A549 (cell line): ENCODE results near the gene PLGRKT. TPM values are rescaled to one million over a fixed set of nuclear protein-coding genes. Genes with fewer than 3 reads are reported as not detected.
"Not testable (repeated sequence)": the region's sequence is repeated elsewhere in the genome, so short reads cannot be mapped to it uniquely, and the experiment has no call there.

Experiments used
- ATAC-seq, 2 experiments: fragments of 200-7000 bp in 1 of 2; fragments of >200 bp in 1 of 2; cut with Nextera tagmentation in 1 of 2; cut with Tn5 transposase in 1 of 2; 3 replicates each; pipeline versions ENCODE4 v1.8.0 to v1.9.1; 2018 to 2020; ENCODE audit warnings: mild to moderate bottlenecking in 1 of 2, moderate library complexity in 1 of 2
- CTCF ChIA-PET: fragments of 300-600 bp; sonication (Branson Sonifier 250); formaldehyde crosslinking; extraction: SDS; loops from one replicate; lab custom pipeline; 2021; ENCODE audit warnings: antibody characterized with exemption, inconsistent platforms; lab: Yijun Ruan, JAX
- POLR2A ChIA-PET: fragments of 350-600 bp; formaldehyde crosslinking; extraction: SDS; loops from one replicate; lab custom pipeline; 2021; ENCODE audit warnings: antibody characterized with exemption, inconsistent platforms; lab: Yijun Ruan, JAX
- DNase-seq, 2 experiments: peaks; one replicate each; pipeline versions ENCODE4 v3.0.0 to v3.0.0-alpha.2; 2011 to 2016; ENCODE audit warnings: low read depth in 1 of 2, low spot score in 1 of 2
- FAIRE-seq: peaks from 2 replicates; lab custom pipeline; 2011; peaks lifted over from hg19 to GRCh38; lab: Jason Lieb, UNC
- H3K27ac ChIP-seq, 2 experiments: fragments of >200 bp; sonication (Bioruptor Twin); formaldehyde crosslinking; 3 replicates each; pipeline ENCODE4 v1.5.1; 2016 to 2017
- H3K4me1 ChIP-seq: fragments of >200 bp; sonication (Bioruptor Twin); formaldehyde crosslinking; 3 replicates; pipeline ENCODE4 v1.6.1; 2016
- H3K4me2 ChIP-seq: fragments of >200 bp; sonication (Bioruptor Twin); formaldehyde crosslinking; 3 replicates; pipeline ENCODE4 v1.6.1; 2016
- H3K4me3 ChIP-seq: fragments of >200 bp; sonication (Bioruptor Twin); formaldehyde crosslinking; 3 replicates; pipeline ENCODE4 v1.5.1; 2016
- H3K9me3 ChIP-seq: fragments of >200 bp; sonication (Bioruptor Twin); formaldehyde crosslinking; 3 replicates; pipeline ENCODE4 v1.6.1; 2016
- BCL3 ChIP-seq: fragments of >200 bp; sonication (Bioruptor Twin); formaldehyde crosslinking; IDR thresholded peaks from 3 replicates; pipeline ENCODE4 v1.6.1; 2016
- CEBPB ChIP-seq, 2 experiments: fragments of >200 bp in 1 of 2; sonication (Bioruptor Twin) in 1 of 2; formaldehyde crosslinking in 1 of 2; IDR thresholded peaks; 2 replicates each; pipeline ENCODE4 v1.6.1; 2012 to 2016
- CHD2 ChIP-seq: fragments of 150-350 bp; IDR thresholded peaks from 2 replicates; pipeline ENCODE4 v1.6.1; 2014; ENCODE audit warnings: low read length; ENCODE audit not compliant: partially characterized antibody
- EHMT2 ChIP-seq: fragments of 200-600 bp; sonication (generic); IDR thresholded peaks from 2 replicates; pipeline ENCODE4 v1.6.1; 2016; ENCODE audit warnings: antibody characterized with exemption, low read depth, mild to moderate bottlenecking, moderate library complexity
- EP300 ChIP-seq, 2 experiments: fragments of >200 bp; sonication (Bioruptor Twin); formaldehyde crosslinking; IDR thresholded peaks; 2 replicates in 1 of 2; 3 replicates in 1 of 2; pipeline ENCODE4 v1.6.1; 2016 to 2017
- ESRRA ChIP-seq: fragments of 150-350 bp; IDR thresholded peaks from 2 replicates; pipeline ENCODE4 v1.6.1; 2014; ENCODE audit warnings: mild to moderate bottlenecking, low read length, borderline replicate concordance
- FOSB ChIP-seq: fragments of 250-450 bp; sonication (Bioruptor Pico); IDR thresholded peaks from 2 replicates; pipeline ENCODE4 v1.5.0; 2020; ENCODE audit warnings: mild to moderate bottlenecking, moderate library complexity
- FOXS1 ChIP-seq: fragments of 250-450 bp; sonication (Bioruptor Pico); IDR thresholded peaks from 2 replicates; pipeline ENCODE4 v1.5.0; 2020; ENCODE audit warnings: mild to moderate bottlenecking, moderate library complexity
- GATA3 ChIP-seq: IDR thresholded peaks from 2 replicates; pipeline ENCODE4 v1.6.1; 2012; ENCODE audit warnings: borderline replicate concordance
- HDAC2 ChIP-seq: fragments of 200-600 bp; sonication (generic); IDR thresholded peaks from 2 replicates; pipeline ENCODE4 v1.6.1; 2016
- HES2 ChIP-seq: fragments of >200 bp; sonication (Bioruptor Twin); formaldehyde crosslinking; IDR thresholded peaks from 2 replicates; pipeline ENCODE4 v1.6.1; 2016
- HOXB13 ChIP-seq: fragments of 250-450 bp; sonication (Bioruptor Pico); IDR thresholded peaks from 2 replicates; pipeline ENCODE4 v1.5.0; 2020; ENCODE audit warnings: low read depth, mild to moderate bottlenecking, moderate library complexity
- JUNB ChIP-seq: fragments of >200 bp; sonication (Bioruptor Twin); formaldehyde crosslinking; IDR thresholded peaks from 2 replicates; pipeline ENCODE4 v1.6.1; 2016
- MAX ChIP-seq: IDR thresholded peaks from 2 replicates; pipeline ENCODE4 v1.6.1; 2012
- MYC ChIP-seq: IDR thresholded peaks from 2 replicates; pipeline ENCODE4 v1.6.1; 2012; ENCODE audit warnings: mild to moderate bottlenecking, inconsistent platforms, low read length, improper control_type of control experiment, borderline replicate concordance
- NR3C1 ChIP-seq: fragments of >200 bp; sonication (Bioruptor Twin); formaldehyde crosslinking; IDR thresholded peaks from 3 replicates; pipeline ENCODE4 v1.6.1; 2017
- RAD21 ChIP-seq, 2 experiments: fragments of >200 bp in 1 of 2; sonication (Bioruptor Twin) in 1 of 2; formaldehyde crosslinking in 1 of 2; IDR thresholded peaks in 1 of 2; conservative IDR thresholded peaks in 1 of 2; 2 replicates in 1 of 2; 3 replicates in 1 of 2; pipeline ENCODE4 v1.6.1; 2012 to 2018; ENCODE audit warnings: inconsistent platforms in 1 of 2
- RNF2 ChIP-seq: fragments of 200-600 bp; sonication (generic); IDR thresholded peaks from 2 replicates; pipeline ENCODE4 v1.6.1; 2016; ENCODE audit warnings: low read depth, mild to moderate bottlenecking, antibody characterized with exemption, moderate library complexity, borderline replicate concordance
- SMC3 ChIP-seq: fragments of >200 bp; sonication (Bioruptor Twin); formaldehyde crosslinking; IDR thresholded peaks from 3 replicates; pipeline ENCODE4 v1.6.1; 2018; ENCODE audit warnings: inconsistent platforms
- TFCP2L1 ChIP-seq: fragments of 250-450 bp; sonication (Bioruptor Pico); IDR thresholded peaks from 2 replicates; pipeline ENCODE4 v1.5.0; 2021; ENCODE audit warnings: mild to moderate bottlenecking
- ZC3H11A ChIP-seq: fragments of 450-650 bp; IDR thresholded peaks from 2 replicates; pipeline ENCODE4 v1.6.1; 2014; ENCODE audit warnings: antibody characterized with exemption, mild to moderate bottlenecking
- ZFP36 ChIP-seq: fragments of 450-650 bp; IDR thresholded peaks from 2 replicates; pipeline ENCODE4 v1.6.1; 2014; ENCODE audit warnings: borderline replicate concordance; ENCODE audit not compliant: partially characterized antibody
- ZNF302 ChIP-seq: fragments of 250-450 bp; sonication (Bioruptor Pico); IDR thresholded peaks from 2 replicates; pipeline ENCODE4 v1.9.0; 2021; ENCODE audit warnings: inconsistent platforms, mild to moderate bottlenecking, moderate library complexity
- ZSCAN20 ChIP-seq: fragments of 250-450 bp; sonication (Bioruptor Pico); IDR thresholded peaks from 2 replicates; pipeline ENCODE4 v1.8.0; 2022; ENCODE audit warnings: mild to moderate bottlenecking, moderate library complexity
- WGBS: methylation state at CpG from one replicate; pipeline ENCODE4 v1.1.6; 2017; ENCODE audit errors: missing lambda C conversion rate; 5-methylcytosine and 5-hydroxymethylcytosine counted together
- polyA plus RNA-seq, 4 experiments: library from polyadenylated mRNA; depleted of rRNA in 3 of 4; stranded (reverse); fragments of >200 nt; fragmentation: RNase III in 1 of 4; extraction: RNeasy Plus Mini Kit Qiagen cat#74134 plus additional on column Dnase treatment in 1 of 4; gene quantifications; 2 replicates in 3 of 4; 3 replicates in 1 of 4; pipeline ENCODE4 v1.2.3, GENCODE V29; 2011 to 2017
- TF ChIP-seq, protein P1 (sequence below): fragments of 250-450 bp; sonication (Bioruptor Pico); IDR thresholded peaks from 2 replicates; pipeline ENCODE4 v1.5.0; 2020; ENCODE audit warnings: low read depth, mild to moderate bottlenecking, moderate library complexity
- TF ChIP-seq, protein P2 (sequence below): fragments of 150-350 bp; IDR thresholded peaks from 2 replicates; pipeline ENCODE4 v1.6.1; 2014; ENCODE audit warnings: low read depth, mild to moderate bottlenecking, low read length

Gene PLGRKT
- polyA plus RNA-seq, 2 of the 4 experiments (the other 2 are of a cell fraction) = 24.3 to 37.7 TPM

GRCh38 chr9:5408596-5408995 lies 29.1 kb downstream of the PLGRKT start:
- no peak overlapping the region for H3K4me2 ChIP-seq
- FAIRE-seq (no peak), ATAC-seq (no peak), DNase-seq (no peak)
- POLR2A ChIA-PET = no interaction called here
- no peak overlapping the region for H3K27ac ChIP-seq
- H3K9me3 ChIP-seq = peaks cover 25% of the 10 kb centered on the region
- 88% methylated on average over 1 of the region's 1 CpG for WGBS
- no peak overlapping the region for H3K4me3 ChIP-seq
- TF ChIP-seq ZFP36 (peak; percentile 93), HES2 (no peak)
- CTCF ChIA-PET = no interaction called here
- no peaks in the 10 kb centered on the region for H3K4me1 ChIP-seq

- CTCF ChIA-PET = no interaction called here
Observed at GRCh38 chr9:5402217-5402616, 35.5 kb downstream of the PLGRKT start.

GRCh38 chr9:5397547-5397946 lies 40.2 kb downstream of the PLGRKT start:
- POLR2A ChIA-PET, FAIRE-seq, DNase-seq, H3K9me3 ChIP-seq, H3K4me3 ChIP-seq, CTCF ChIA-PET, H3K4me1 ChIP-seq, H3K27ac ChIP-seq, H3K4me2 ChIP-seq: not testable (repeated sequence)
- ATAC-seq = 0 out of 6 replicates have a peak, but pooled peaks of 1 of the 2 experiments have one; percentile 30
- 61% methylated on average over 3 of the region's 3 CpGs for WGBS

More at GRCh38 chr9:5402217-5402616, 35.5 kb downstream of the PLGRKT start:
- H3K9me3 ChIP-seq = peaks cover 7% of the 10 kb centered on the region; the same call in 2 of the 3 replicates
- no peak for DNase-seq
- ATAC-seq = no peak
- POLR2A ChIA-PET = no interaction called here
- H3K4me3 ChIP-seq = no peak overlapping the region
- TF ChIP-seq JUNB (no peak), MYC (no peak), ZC3H11A (no peak), EHMT2 (no peak), RAD21 (conservative IDR thresholded peaks at IDR 0.05 in 1 of 2, IDR thresholded peaks at IDR 0.05 in 1 of 2) (no peak), CHD2 (no peak), SMC3 (no peak), ZFP36 (no peak), ESRRA (no peak), RNF2 (no peak), FOSB (no peak)
- TF ChIP-seq, protein P1, sequence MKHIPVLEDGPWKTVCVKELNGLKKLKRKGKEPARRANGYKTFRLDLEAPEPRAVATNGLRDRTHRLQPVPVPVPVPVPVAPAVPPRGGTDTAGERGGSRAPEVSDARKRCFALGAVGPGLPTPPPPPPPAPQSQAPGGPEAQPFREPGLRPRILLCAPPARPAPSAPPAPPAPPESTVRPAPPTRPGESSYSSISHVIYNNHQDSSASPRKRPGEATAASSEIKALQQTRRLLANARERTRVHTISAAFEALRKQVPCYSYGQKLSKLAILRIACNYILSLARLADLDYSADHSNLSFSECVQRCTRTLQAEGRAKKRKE (CRISPR knock-in tag) = no peak
- no peak overlapping the region for H3K4me2 ChIP-seq
- H3K27ac ChIP-seq = no peak overlapping the region
- H3K4me1 ChIP-seq = no peaks in the 10 kb centered on the region
- FAIRE-seq = peak; percentile 18

- Histone ChIP-seq H3K4me2 (no peak overlapping the region), H3K4me1 (no peaks in the 10 kb centered on the region), H3K27ac (no peak overlapping the region), H3K4me3 (no peak overlapping the region), H3K9me3 (no peaks in the 10 kb centered on the region)
- DNase-seq = no peak
- no peak for ATAC-seq
- POLR2A ChIA-PET = no interaction called here
- CTCF ChIA-PET = no interaction called here
- peak; percentile 59 for FAIRE-seq
- no peak for TF ChIP-seq EP300 (IDR thresholded peaks at IDR 0.05)
- no peak for TF ChIP-seq RAD21 (conservative IDR thresholded peaks at IDR 0.05 in 1 of 2, IDR thresholded peaks at IDR 0.05 in 1 of 2)
- no peak for TF ChIP-seq NR3C1
- TF ChIP-seq, protein P2, sequence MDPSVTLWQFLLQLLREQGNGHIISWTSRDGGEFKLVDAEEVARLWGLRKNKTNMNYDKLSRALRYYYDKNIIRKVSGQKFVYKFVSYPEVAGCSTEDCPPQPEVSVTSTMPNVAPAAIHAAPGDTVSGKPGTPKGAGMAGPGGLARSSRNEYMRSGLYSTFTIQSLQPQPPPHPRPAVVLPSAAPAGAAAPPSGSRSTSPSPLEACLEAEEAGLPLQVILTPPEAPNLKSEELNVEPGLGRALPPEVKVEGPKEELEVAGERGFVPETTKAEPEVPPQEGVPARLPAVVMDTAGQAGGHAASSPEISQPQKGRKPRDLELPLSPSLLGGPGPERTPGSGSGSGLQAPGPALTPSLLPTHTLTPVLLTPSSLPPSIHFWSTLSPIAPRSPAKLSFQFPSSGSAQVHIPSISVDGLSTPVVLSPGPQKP = no peak
- TF ChIP-seq BCL3 = no peak
- TF ChIP-seq GATA3 = no peak
- no peak for TF ChIP-seq HOXB13 (CRISPR knock-in tag)
- TF ChIP-seq FOXS1 (CRISPR knock-in tag) = no peak
- no peak for TF ChIP-seq HES2
- TF ChIP-seq, protein P1 (CRISPR knock-in tag) = no peak
- TF ChIP-seq HDAC2 = no peak
- no peak for TF ChIP-seq MAX
- TF ChIP-seq ZNF302 = no peak
- TF ChIP-seq CEBPB (IDR thresholded peaks at IDR 0.05) = no peak
- no peak for TF ChIP-seq TFCP2L1 (CRISPR knock-in tag)
- TF ChIP-seq ZSCAN20 (CRISPR knock-in tag) = no peak
Observed at GRCh38 chr9:5395428-5395827, 42.3 kb downstream of the PLGRKT start.
